Measurements from ENCODE around the gene CDC42EP1.

CDC42EP1 gene

GRCh38 chr22:37561212-37562048 is 1.1 kb downstream of the CDC42EP1 start:
- DNase-seq = peak; percentile 55

GRCh38 chr22:37562049-37562875 is 2.0 kb downstream of the CDC42EP1 start:
- no peak for DNase-seq

GRCh38 chr22:37563153-37564081 is 3.1 kb downstream of the CDC42EP1 start:
- no peak for DNase-seq

DNA sequence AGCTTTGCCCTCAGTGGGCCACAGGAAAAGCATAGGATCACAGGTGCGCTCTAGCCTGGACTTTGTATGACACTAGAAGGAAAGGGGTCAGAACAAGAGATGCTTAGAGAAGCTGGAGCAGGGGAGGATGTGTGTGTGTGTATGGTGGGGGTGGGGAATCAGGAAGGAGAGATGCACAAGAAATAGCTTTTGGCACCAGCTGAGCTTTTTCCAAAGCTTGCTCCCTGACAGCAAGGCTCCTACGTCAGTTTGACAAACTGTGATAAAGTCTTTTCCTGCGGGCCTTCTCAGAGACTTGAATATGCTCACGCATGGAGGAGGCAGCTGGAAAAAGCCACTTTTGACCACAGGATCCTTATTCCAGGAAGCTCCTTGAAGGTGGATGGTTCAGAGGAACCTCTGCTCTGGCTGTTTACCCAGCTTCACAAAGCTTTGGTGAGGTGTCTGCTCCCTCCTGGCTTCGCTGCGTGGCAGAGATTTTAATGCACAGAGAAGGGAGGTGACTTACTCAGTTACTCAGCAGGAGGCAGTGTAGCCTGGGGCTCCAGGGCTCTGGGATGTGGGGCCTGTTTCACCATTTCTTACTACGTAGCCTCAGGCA is 3.9 kb downstream of the CDC42EP1 start:
- DNase-seq = no peak

GRCh38 chr22:37565830-37566229 is 5.5 kb downstream of the CDC42EP1 start:
- no peak for DNase-seq

DNA sequence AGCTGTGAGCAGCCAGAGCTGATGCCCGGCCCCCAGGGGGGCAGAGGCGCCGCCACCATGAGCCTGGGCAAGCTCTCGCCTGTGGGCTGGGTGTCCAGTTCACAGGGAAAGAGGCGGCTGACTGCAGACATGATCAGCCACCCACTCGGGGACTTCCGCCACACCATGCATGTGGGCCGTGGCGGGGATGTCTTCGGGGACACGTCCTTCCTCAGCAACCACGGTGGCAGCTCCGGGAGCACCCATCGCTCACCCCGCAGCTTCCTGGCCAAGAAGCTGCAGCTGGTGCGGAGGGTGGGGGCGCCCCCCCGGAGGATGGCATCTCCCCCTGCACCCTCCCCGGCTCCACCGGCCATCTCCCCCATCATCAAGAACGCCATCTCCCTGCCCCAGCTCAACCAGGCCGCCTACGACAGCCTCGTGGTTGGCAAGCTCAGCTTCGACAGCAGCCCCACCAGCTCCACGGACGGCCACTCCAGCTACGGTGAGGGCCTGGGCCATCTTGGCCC is 6.1 kb downstream of the CDC42EP1 start:
- peak; percentile 28 for DNase-seq

DNA sequence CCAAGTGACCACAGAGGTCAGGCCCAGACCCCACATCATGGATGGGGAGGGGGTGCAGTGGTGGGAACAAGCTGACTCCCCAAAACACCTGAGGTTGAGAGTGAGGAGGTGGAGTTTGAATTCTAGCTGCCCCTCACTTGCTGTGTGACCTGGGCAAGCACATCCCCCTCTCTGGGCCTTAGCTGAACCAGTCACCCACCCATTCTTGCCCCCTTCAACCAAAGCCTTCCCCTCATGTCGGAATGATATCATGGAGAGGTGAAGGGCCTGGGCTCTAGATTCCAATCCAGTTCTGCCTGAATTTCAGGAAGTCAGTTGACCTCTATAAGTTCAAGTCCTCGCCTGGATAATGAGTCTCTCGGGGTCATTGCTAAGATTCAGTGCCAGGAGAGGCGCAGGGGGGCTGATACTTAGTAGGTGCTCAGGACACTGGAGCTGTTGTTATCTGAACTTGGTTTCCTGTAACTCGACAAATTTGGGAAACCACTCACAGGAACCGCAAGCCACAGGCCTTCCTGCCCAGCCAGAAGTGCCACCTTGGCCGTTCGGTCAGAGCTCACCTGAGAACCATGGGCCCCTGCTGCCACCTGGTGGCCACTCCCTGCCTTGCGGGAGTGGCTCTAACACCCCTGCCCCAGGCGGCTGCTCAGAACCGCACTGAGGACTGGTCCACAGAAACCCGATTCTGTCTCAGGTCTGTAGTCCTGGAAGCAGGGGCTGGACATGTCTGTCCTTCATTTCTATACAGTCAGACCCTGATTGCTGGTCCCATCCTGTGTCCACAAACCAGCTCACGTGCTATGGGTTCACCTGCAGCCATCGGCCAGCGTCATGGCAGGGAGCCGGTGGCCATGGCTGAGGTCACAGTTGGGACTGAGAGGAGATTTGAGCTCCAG is 6.9 kb downstream of the CDC42EP1 start:
- DNase-seq = peak; percentile 88

GRCh38 chr22:37568012-37568411 is 7.7 kb downstream of the CDC42EP1 start:
- no peak for DNase-seq

DNA sequence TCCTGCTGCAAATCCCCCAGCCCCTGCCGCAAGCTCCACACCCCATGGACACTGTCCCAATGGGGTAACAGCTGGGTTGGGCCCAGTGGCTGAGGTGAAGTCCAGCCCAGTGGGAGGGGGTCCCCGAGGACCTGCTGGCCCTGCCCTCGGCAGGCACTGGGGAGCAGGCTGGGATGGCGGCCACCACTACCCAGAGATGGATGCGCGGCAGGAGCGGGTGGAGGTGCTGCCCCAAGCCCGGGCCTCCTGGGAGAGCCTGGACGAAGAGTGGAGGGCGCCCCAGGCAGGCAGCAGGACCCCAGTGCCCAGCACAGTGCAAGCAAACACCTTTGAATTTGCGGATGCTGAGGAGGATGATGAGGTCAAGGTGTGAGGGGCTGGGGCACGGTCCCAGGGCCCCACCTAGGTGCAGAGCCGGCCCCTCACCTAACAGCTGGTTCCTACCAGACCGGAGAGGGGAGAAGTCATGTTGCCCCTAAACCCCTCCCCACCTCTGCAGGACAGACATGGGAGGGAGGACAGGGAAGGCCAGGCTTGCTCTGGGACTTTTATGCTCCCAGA is 8.2 kb downstream of the CDC42EP1 start:
- DNase-seq = no peak

- no peak for DNase-seq
These were observed 9.0 kb downstream of the CDC42EP1 start for GRCh38 chr22:37569009-37569920.

DNA sequence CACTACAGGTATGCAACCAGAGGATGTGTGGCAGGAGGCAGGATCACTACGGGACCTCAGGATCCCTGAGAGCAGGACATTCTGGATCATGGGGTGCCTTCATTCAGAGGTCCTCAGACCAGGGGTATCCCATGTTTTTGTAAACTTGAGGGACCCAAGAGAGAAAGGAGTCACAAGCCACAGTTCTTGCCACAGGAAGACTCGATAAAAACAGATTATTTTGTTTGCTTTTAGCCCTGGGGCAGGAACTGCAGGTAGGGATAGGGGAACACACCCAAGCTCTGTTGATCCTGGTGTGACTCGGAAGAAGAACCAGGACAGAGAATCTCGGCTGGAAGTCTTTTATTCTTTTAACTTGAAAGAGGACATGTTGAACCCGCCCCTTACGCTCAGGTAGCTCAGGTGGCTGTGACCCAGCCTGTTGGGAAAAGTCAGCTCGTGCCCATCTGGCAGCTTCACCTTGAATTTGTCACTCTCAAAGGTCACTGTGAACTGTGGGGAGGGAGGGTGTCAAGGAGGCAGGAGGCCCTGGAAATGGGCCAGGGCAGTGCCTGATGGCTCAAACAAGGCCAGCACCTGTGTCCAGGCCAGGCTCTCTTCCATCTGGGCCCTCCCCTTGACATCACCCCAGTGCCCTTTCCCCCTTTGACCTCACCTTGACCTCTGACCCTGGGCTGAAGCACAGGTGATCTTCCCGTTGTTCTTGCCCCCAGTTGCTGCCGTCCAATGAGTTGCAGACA is 9.8 kb downstream of the CDC42EP1 start:
- DNase-seq = no peak

- DNase-seq = no peak
These were observed 10.3 kb downstream of the CDC42EP1 start for GRCh38 chr22:37570661-37570976.

- no peak for DNase-seq
These were observed 11.1 kb downstream of the CDC42EP1 start for GRCh38 chr22:37571258-37571991.

DNA sequence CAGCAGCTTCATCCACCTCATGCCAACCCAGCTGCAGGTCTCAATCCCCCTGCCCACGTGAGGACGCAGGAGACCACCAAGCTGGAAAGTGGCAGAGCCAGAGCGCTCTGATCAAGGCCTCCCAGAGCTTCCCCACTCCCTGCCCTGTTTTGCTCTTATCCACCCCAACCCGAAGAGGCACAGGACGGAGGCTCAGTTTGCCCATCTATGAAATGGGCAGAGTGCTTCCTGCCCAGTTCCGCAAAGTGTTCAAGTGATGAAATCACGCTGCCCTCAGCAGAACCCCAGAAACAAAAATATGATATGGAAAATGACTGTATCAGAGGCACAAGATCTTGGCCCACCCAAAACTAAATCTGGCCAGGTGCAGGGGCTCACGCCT is 11.7 kb downstream of the CDC42EP1 start:
- no peak for DNase-seq

- DNase-seq = no peak
These were observed 15.3 kb downstream of the CDC42EP1 start for GRCh38 chr22:37575490-37576003.

GRCh38 chr22:37578002-37578401 is 17.7 kb downstream of the CDC42EP1 start:
- no peak for DNase-seq

GRCh38 chr22:37581504-37581903 is 21.2 kb downstream of the CDC42EP1 start:
- no peak for DNase-seq

- DNase-seq = no peak
These were observed 22.2 kb downstream of the CDC42EP1 start for GRCh38 chr22:37582526-37582925.

All from CD4-positive, alpha-beta T cell treated with Interleukin-4 for 4 hours (primary cell).